ENCODE results near the gene ARID3A. TPM values are rescaled to one million over a fixed set of nuclear protein-coding genes. Genes with fewer than 3 reads are reported as not detected.
A peak's percentile ranks its signal among the peaks of the same experiment; 100 is the strongest.

ARID3A gene
- total and polyA plus RNA-seq, 2 of the 13 experiments (the other 11 are each of a cell fraction or from before 2014, with no cell fraction given) = 71.3 to 77.9 TPM

DNA sequence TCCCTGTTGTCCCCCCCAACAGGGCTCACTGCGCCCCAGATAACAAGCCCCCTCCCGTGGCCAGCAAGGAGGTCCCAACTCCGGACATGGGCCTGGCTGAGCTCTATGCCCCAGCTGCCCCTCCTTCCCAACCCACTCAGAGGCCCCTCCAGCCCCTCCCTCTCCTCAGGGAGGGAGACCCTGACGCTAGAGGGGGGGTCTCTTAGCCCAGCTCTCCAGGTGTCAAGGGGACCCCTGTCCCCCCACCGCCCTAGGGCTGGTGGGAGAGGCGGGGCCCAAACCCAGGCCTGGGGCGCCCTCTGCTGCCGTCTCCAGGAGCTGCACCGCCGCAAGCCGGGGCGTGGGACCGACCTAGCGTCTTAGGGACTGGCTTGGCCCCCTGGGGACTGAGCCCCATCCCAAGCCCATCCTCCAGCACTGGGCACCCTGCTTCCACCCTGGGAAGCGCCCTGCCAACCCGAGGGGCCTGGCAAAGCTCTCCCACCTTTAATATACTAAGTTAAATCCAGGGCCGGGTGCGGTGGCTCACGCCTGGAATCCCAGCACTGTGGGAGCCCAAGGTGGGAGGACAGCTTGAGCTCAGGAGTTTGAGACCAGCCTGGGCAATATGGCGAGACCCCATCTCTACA lies 75.8 kb downstream of the ARID3A start (continued):
- no peak for TF ChIP-seq KDM4B (CRISPR knock-in tag; IDR thresholded peaks at IDR 0.05)
- TF ChIP-seq STAG1 (CRISPR knock-in tag; IDR thresholded peaks at IDR 0.05) = peak; percentile 94
- TF ChIP-seq GABPB1 (CRISPR knock-in tag; IDR thresholded peaks at IDR 0.05) = peak; percentile 45; the same call in 1 of the 2 replicates
- TF ChIP-seq, protein P1, sequence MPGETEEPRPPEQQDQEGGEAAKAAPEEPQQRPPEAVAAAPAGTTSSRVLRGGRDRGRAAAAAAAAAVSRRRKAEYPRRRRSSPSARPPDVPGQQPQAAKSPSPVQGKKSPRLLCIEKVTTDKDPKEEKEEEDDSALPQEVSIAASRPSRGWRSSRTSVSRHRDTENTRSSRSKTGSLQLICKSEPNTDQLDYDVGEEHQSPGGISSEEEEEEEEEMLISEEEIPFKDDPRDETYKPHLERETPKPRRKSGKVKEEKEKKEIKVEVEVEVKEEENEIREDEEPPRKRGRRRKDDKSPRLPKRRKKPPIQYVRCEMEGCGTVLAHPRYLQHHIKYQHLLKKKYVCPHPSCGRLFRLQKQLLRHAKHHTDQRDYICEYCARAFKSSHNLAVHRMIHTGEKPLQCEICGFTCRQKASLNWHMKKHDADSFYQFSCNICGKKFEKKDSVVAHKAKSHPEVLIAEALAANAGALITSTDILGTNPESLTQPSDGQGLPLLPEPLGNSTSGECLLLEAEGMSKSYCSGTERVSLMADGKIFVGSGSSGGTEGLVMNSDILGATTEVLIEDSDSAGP (CRISPR knock-in tag; IDR thresholded peaks at IDR 0.05; ENCODE audit: borderline replicate concordance) = peak; percentile 26; the same call in 1 of the 2 replicates
- peak; percentile 85 for TF ChIP-seq ZBTB7A (CRISPR knock-in tag; IDR thresholded peaks at IDR 0.05)
- peak; percentile 32; the same call in 1 of the 2 replicates for TF ChIP-seq ZBTB38 (CRISPR knock-in tag; IDR thresholded peaks at IDR 0.05)
- TF ChIP-seq, protein P2, sequence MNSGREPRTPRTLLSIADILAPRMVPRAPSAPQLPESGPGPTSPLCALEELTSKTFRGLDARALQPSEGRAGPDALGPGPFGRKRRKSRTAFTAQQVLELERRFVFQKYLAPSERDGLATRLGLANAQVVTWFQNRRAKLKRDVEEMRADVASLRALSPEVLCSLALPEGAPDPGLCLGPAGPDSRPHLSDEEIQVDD (CRISPR knock-in tag; IDR thresholded peaks at IDR 0.05; ENCODE audit: borderline replicate concordance) = 0 out of 2 replicates have a peak, but pooled peaks have one; percentile 28
- TF ChIP-seq, protein P3, sequence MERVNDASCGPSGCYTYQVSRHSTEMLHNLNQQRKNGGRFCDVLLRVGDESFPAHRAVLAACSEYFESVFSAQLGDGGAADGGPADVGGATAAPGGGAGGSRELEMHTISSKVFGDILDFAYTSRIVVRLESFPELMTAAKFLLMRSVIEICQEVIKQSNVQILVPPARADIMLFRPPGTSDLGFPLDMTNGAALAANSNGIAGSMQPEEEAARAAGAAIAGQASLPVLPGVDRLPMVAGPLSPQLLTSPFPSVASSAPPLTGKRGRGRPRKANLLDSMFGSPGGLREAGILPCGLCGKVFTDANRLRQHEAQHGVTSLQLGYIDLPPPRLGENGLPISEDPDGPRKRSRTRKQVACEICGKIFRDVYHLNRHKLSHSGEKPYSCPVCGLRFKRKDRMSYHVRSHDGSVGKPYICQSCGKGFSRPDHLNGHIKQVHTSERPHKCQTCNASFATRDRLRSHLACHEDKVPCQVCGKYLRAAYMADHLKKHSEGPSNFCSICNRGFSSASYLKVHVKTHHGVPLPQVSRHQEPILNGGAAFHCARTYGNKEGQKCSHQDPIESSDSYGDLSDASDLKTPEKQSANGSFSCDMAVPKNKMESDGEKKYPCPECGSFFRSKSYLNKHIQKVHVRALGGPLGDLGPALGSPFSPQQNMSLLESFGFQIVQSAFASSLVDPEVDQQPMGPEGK (CRISPR knock-in tag; IDR thresholded peaks at IDR 0.05) = peak; percentile 73; the same call in 1 of the 2 replicates
- no peak for TF ChIP-seq ZNF7 (CRISPR knock-in tag; IDR thresholded peaks at IDR 0.05)
- TF ChIP-seq RAD21 (CRISPR knock-in tag; IDR thresholded peaks at IDR 0.05) = peak; percentile 93
- TF ChIP-seq NFKB2 (CRISPR knock-in tag; IDR thresholded peaks at IDR 0.05; ENCODE audit: borderline replicate concordance) = peak; percentile 32; the same call in 1 of the 2 replicates
- no peak for TF ChIP-seq SP1 (IDR thresholded peaks at IDR 0.05)
- peak; percentile 24; the same call in 1 of the 2 replicates for TF ChIP-seq SP1 (CRISPR knock-in tag; IDR thresholded peaks at IDR 0.05)
- TF ChIP-seq RBM39 (IDR thresholded peaks at IDR 0.05; ENCODE audit: low read depth, low read length, poor library complexity, severe bottlenecking) = peak; percentile 70

All from HepG2 (cell line).